Cardiac atrium fibroblast (primary cell): ENCODE results near the gene NUDT11. TPM values are rescaled to one million over a fixed set of nuclear protein-coding genes. Genes with fewer than 3 reads are reported as not detected.

Experiments
- total RNA-seq: library from RNA; depleted of rRNA; stranded (reverse); fragments of >200 nt; gene quantifications from 2 replicates; pipeline ENCODE4 v1.2.3, GENCODE V29; 2015

The NUDT11 gene
- total RNA-seq: 5.5 and 8.3 TPM in 2 replicates

DNA sequence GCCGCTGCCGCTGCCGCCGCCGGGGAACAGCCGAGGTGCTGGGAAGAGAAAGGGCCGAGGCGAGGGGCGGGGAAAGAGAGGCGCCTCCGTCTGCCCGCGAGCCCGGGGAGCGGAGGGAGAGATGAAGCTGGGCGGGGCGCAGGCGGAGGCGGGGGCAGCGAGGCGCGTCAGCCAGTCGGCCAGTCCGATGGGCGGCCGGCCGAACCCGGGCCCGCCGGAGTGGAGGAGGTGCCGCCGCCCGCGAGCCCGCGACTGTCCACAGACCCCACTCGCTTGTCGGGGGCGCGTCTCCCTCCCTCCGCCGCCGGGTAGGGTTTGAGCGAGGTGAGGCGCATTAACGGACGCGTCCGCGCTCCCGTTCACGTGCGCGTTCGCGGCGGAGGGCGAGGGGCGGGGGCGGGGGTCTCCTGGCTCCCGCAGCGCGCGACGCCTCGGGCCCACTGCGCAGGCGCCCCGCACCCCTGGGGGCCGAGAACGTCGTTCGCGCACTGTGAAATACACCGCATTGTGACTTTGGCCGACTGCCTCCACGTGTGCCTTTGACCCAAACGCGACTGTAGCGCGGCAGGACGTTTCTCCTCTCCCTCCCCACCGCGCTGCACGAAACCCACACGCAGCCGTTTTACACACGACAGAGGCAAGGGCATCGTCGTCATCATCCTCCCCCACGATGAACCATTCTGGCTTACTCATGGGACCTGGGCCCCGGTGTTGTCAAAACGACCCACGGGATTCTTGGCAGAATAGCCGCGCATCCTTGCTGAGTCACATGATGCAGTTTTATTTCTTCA, at the start of gene NUDT11:
Gene NUDT11, minus strand, starts transcription at position 92 of the 791 bp plus-strand sequence. CDS start 148 bp downstream, outside the sequence.

Other genes starting within 250 kb of the NUDT11 start
- gene NUDT10, start 163.8 kb downstream of the NUDT11 start, total RNA-seq: 0.18 and 0.32 TPM in 2 replicates
- not detected in 2 replicates for gene CENPVL3, start 122.3 kb upstream of the NUDT11 start, total RNA-seq
- not detected in 2 replicates for gene CENPVL2, start 186.2 kb upstream of the NUDT11 start, total RNA-seq
- gene CENPVL1, start 213.9 kb upstream of the NUDT11 start, total RNA-seq: not detected in 2 replicates
- gene GSPT2, start 246.8 kb upstream of the NUDT11 start, total RNA-seq: 4.5 and 10.0 TPM in 2 replicates